ENCODE results near the gene OPALIN.

OPALIN gene

GRCh38 chr10:96334616-96335526 lies 23.9 kb downstream of the OPALIN start:
- DNase-seq (ENCODE audit: low spot score) = peak; percentile 40
- Histone ChIP-seq H2BK5ac (ENCODE audit: low read length) (no peak overlapping the region), H3K4me3 (ENCODE audit: low read length in 2 of 2) (no peak overlapping the region), H3K27ac (replicated peaks; ENCODE audit: low read length) (no peak overlapping the region), H3K27me3 (ENCODE audit: control insufficient read depth in 3 of 3, insufficient read depth in 3 of 3, low read depth in 1 of 3, low read length in 3 of 3) (peaks cover 0 to 9% (median 0%) of the 10 kb centered on the region in 3 experiments), H4K8ac (ENCODE audit: low read depth, low read length) (no peak overlapping the region), H2BK12ac (ENCODE audit: low read length) (no peak overlapping the region), H2BK120ac (ENCODE audit: low read depth, low read length) (no peak overlapping the region), H3K14ac (ENCODE audit: low read length) (no peak overlapping the region), H3K4me1 (ENCODE audit: control insufficient read depth in 2 of 2, insufficient read depth in 1 of 2, low read depth in 1 of 2, low read length in 2 of 2) (peaks cover 0 to 3% of the 10 kb centered on the region in 2 donors), H3K9me3 (replicated peaks in 1 of 2; ENCODE audit: control insufficient read depth in 2 of 2, insufficient read depth in 1 of 2, low read depth in 1 of 2, low read length in 2 of 2) (no peaks in the 10 kb centered on the region), H2AK5ac (ENCODE audit: low read depth, low read length) (no peak overlapping the region), H3K18ac (ENCODE audit: low read length) (no peak overlapping the region), H3K9ac (ENCODE audit: low read depth, low read length, poor library complexity) (no peak overlapping the region), H3K4me2 (ENCODE audit: insufficient read depth, low read length, poor library complexity, severe bottlenecking) (no peak overlapping the region), H3K4ac (ENCODE audit: low read length) (no peak overlapping the region), H3K23ac (ENCODE audit: low read depth, low read length, poor library complexity) (no peak overlapping the region), H2AFZ (ENCODE audit: low read length) (no peak overlapping the region), H4K91ac (ENCODE audit: low read depth, low read length, poor library complexity) (no peak overlapping the region), H3K79me1 (ENCODE audit: low read depth, low read length) (no peaks in the 10 kb centered on the region), H3K36me3 (replicated peaks in 1 of 2; ENCODE audit: control insufficient read depth in 2 of 2, insufficient read depth in 2 of 2, low read length in 2 of 2) (no peaks in the 10 kb centered on the region), H2BK15ac (ENCODE audit: low read length) (no peak overlapping the region)
- WGBS, 2 donors (ENCODE audit: extremely low coverage in 2 of 2, insufficient read length in 2 of 2, insufficient replicate concordance in 1 of 2) = no CpG with 5 or more reads among the region's 5 CpGs

DNA sequence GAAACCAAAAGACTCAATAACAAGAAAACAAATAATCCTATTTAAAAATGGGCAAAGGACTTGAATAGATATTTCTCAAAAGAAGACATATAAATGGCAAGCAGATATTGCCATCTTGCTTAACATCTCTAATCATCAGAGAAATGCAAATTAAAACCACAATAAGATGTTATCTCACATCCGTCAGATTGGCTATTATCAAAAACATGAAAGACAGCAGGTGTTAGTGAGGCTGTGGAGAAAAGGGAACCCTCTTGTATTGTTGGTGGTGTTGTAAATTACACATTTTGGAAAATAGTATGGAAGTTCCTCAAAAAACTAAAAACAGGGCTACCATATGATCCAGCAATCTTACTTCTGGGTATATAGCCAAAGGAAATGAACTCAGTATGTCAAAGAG lies 25.7 kb downstream of the OPALIN start:
- H4K8ac ChIP-seq (ENCODE audit: low read depth, low read length) = no peak overlapping the region

GRCh38 chr10:96327462-96327861 lies 31.3 kb downstream of the OPALIN start:
- H3K18ac ChIP-seq (ENCODE audit: low read length) = no peak overlapping the region
- no peak for DNase-seq (ENCODE audit: low spot score)
- H3K9ac ChIP-seq (ENCODE audit: low read depth, low read length, poor library complexity) = no peak overlapping the region
- H3K27ac ChIP-seq (replicated peaks; ENCODE audit: low read length) = no peak overlapping the region
- H2AFZ ChIP-seq (ENCODE audit: low read length) = no peak overlapping the region
- no peak overlapping the region for H4K91ac ChIP-seq (ENCODE audit: low read depth, low read length, poor library complexity)
- H2BK15ac ChIP-seq (ENCODE audit: low read length) = no peak overlapping the region
- H2AK5ac ChIP-seq (ENCODE audit: low read depth, low read length) = no peak overlapping the region
- H3K9me3 ChIP-seq (replicated peaks in 1 of 2; ENCODE audit: control insufficient read depth in 2 of 2, insufficient read depth in 1 of 2, low read depth in 1 of 2, low read length in 2 of 2) = no peaks in the 10 kb centered on the region
- no peak overlapping the region for H2BK120ac ChIP-seq (ENCODE audit: low read depth, low read length)
- H3K4me3 ChIP-seq (ENCODE audit: low read length in 2 of 2) = no peak overlapping the region
- no peaks in the 10 kb centered on the region for H3K36me3 ChIP-seq (replicated peaks in 1 of 2; ENCODE audit: control insufficient read depth in 2 of 2, insufficient read depth in 2 of 2, low read length in 2 of 2)
- no peak overlapping the region for H3K14ac ChIP-seq (ENCODE audit: low read length)
- H3K23ac ChIP-seq (ENCODE audit: low read depth, low read length, poor library complexity) = no peak overlapping the region
- H4K8ac ChIP-seq (ENCODE audit: low read depth, low read length) = no peak overlapping the region
- no peak overlapping the region for H3K4ac ChIP-seq (ENCODE audit: low read length)
- H2BK5ac ChIP-seq (ENCODE audit: low read length) = no peak overlapping the region
- H3K4me2 ChIP-seq (ENCODE audit: insufficient read depth, low read length, poor library complexity, severe bottlenecking) = no peak overlapping the region
- H3K4me1 ChIP-seq (ENCODE audit: control insufficient read depth in 2 of 2, insufficient read depth in 1 of 2, low read depth in 1 of 2, low read length in 2 of 2) = no peaks in the 10 kb centered on the region
- no peaks in the 10 kb centered on the region for H3K27me3 ChIP-seq (ENCODE audit: control insufficient read depth in 3 of 3, insufficient read depth in 3 of 3, low read depth in 1 of 3, low read length in 3 of 3)
- WGBS, 2 donors (ENCODE audit: extremely low coverage in 2 of 2, insufficient read length in 2 of 2, insufficient replicate concordance in 1 of 2) = no CpG with 5 or more reads among the region's 7 CpGs
- no peak overlapping the region for H2BK12ac ChIP-seq (ENCODE audit: low read length)
- no peaks in the 10 kb centered on the region for H3K79me1 ChIP-seq (ENCODE audit: low read depth, low read length)

More for the DNA sequence above, 25.7 kb downstream of the OPALIN start:
- Histone ChIP-seq H4K91ac (ENCODE audit: low read depth, low read length, poor library complexity) (no peak overlapping the region), H2BK15ac (ENCODE audit: low read length) (no peak overlapping the region), H2AK5ac (ENCODE audit: low read depth, low read length) (no peak overlapping the region), H2AFZ (ENCODE audit: low read length) (no peak overlapping the region), H2BK120ac (ENCODE audit: low read depth, low read length) (no peak overlapping the region), H3K9me3 (replicated peaks in 1 of 2; ENCODE audit: control insufficient read depth in 2 of 2, insufficient read depth in 1 of 2, low read depth in 1 of 2, low read length in 2 of 2) (no peaks in the 10 kb centered on the region), H3K14ac (ENCODE audit: low read length) (no peak overlapping the region), H3K4ac (ENCODE audit: low read length) (no peak overlapping the region), H3K9ac (ENCODE audit: low read depth, low read length, poor library complexity) (no peak overlapping the region), H3K18ac (ENCODE audit: low read length) (no peak overlapping the region), H3K23ac (ENCODE audit: low read depth, low read length, poor library complexity) (no peak overlapping the region), H3K4me2 (ENCODE audit: insufficient read depth, low read length, poor library complexity, severe bottlenecking) (no peak overlapping the region), H3K27me3 (ENCODE audit: control insufficient read depth in 3 of 3, insufficient read depth in 3 of 3, low read depth in 1 of 3, low read length in 3 of 3) (peaks cover 0 to 5% (median 0%) of the 10 kb centered on the region in 3 experiments), H3K4me1 (ENCODE audit: control insufficient read depth in 2 of 2, insufficient read depth in 1 of 2, low read depth in 1 of 2, low read length in 2 of 2) (no peaks in the 10 kb centered on the region), H3K27ac (replicated peaks; ENCODE audit: low read length) (no peak overlapping the region), H3K36me3 (replicated peaks in 1 of 2; ENCODE audit: control insufficient read depth in 2 of 2, insufficient read depth in 2 of 2, low read length in 2 of 2) (no peaks in the 10 kb centered on the region), H3K79me1 (ENCODE audit: low read depth, low read length) (no peaks in the 10 kb centered on the region), H2BK5ac (ENCODE audit: low read length) (no peak overlapping the region), H3K4me3 (ENCODE audit: low read length in 2 of 2) (no peak overlapping the region), H2BK12ac (ENCODE audit: low read length) (no peak overlapping the region)
- no peak for DNase-seq (ENCODE audit: low spot score)
- no CpG with 5 or more reads among the region's 1 CpG for WGBS, 2 donors (ENCODE audit: extremely low coverage in 2 of 2, insufficient read length in 2 of 2, insufficient replicate concordance in 1 of 2)

DNA sequence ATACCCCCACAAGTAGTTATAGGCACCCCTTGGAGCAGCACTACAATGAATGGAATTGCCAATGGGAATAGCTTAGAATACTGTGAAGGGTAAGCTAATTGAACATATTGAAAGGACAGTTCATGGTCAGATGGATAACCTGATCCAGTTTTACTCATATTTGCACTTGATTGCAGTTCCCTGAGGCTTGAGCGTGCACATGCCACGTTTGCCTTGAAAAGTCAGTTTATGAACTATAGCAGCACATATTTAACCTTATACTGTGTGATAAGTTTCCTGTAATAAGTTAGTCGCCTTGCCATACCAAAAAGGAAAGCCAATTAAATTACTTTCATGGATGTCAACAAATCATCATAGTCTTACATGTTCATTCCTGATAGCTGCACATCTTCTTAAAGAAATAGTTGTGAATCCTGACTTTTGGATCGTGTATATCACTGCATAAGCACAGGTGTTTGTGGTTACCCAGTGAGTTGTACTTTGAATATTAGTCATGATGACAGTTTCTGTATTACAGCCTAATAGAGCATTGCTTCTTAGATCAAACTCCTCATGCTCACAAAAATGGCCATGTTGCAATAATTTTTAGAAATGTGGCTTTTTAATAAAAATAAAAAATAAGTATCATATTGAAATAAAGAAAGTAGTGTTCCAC lies 33.0 kb downstream of the OPALIN start:
- no peak overlapping the region for H3K4me2 ChIP-seq (ENCODE audit: insufficient read depth, low read length, poor library complexity, severe bottlenecking)
- no peak overlapping the region for H3K4me3 ChIP-seq (ENCODE audit: low read length in 2 of 2)
- H3K79me1 ChIP-seq (ENCODE audit: low read depth, low read length) = no peaks in the 10 kb centered on the region
- no peaks in the 10 kb centered on the region for H3K36me3 ChIP-seq (replicated peaks in 1 of 2; ENCODE audit: control insufficient read depth in 2 of 2, insufficient read depth in 2 of 2, low read length in 2 of 2)
- H2BK120ac ChIP-seq (ENCODE audit: low read depth, low read length) = no peak overlapping the region
- H3K4ac ChIP-seq (ENCODE audit: low read length) = no peak overlapping the region
- H3K23ac ChIP-seq (ENCODE audit: low read depth, low read length, poor library complexity) = no peak overlapping the region
- H4K8ac ChIP-seq (ENCODE audit: low read depth, low read length) = no peak overlapping the region
- no peak overlapping the region for H2AFZ ChIP-seq (ENCODE audit: low read length)
- H3K14ac ChIP-seq (ENCODE audit: low read length) = no peak overlapping the region
- H3K27ac ChIP-seq (replicated peaks; ENCODE audit: low read length) = no peak overlapping the region
- H2AK5ac ChIP-seq (ENCODE audit: low read depth, low read length) = no peak overlapping the region
- no peak overlapping the region for H3K18ac ChIP-seq (ENCODE audit: low read length)
- H2BK15ac ChIP-seq (ENCODE audit: low read length) = no peak overlapping the region
- H3K4me1 ChIP-seq (ENCODE audit: control insufficient read depth in 2 of 2, insufficient read depth in 1 of 2, low read depth in 1 of 2, low read length in 2 of 2) = no peaks in the 10 kb centered on the region
- H2BK5ac ChIP-seq (ENCODE audit: low read length) = no peak overlapping the region
- H3K27me3 ChIP-seq (ENCODE audit: control insufficient read depth in 3 of 3, insufficient read depth in 3 of 3, low read depth in 1 of 3, low read length in 3 of 3) = no peaks in the 10 kb centered on the region
- no peak for DNase-seq (ENCODE audit: low spot score)
- WGBS, 2 donors (ENCODE audit: extremely low coverage in 2 of 2, insufficient read length in 2 of 2, insufficient replicate concordance in 1 of 2) = no CpG with 5 or more reads among the region's 4 CpGs
- H3K9me3 ChIP-seq (replicated peaks in 1 of 2; ENCODE audit: control insufficient read depth in 2 of 2, insufficient read depth in 1 of 2, low read depth in 1 of 2, low read length in 2 of 2) = no peaks in the 10 kb centered on the region
- H4K91ac ChIP-seq (ENCODE audit: low read depth, low read length, poor library complexity) = no peak overlapping the region
- no peak overlapping the region for H2BK12ac ChIP-seq (ENCODE audit: low read length)
- no peak overlapping the region for H3K9ac ChIP-seq (ENCODE audit: low read depth, low read length, poor library complexity)
